ENCODE measurements around the gene MEGF8.
A peak's percentile ranks its signal among the peaks of the same experiment; 100 is the strongest.

The MEGF8 gene

GRCh38 chr19:42325308-42325895, at the start of gene MEGF8:
Gene MEGF8 (plus strand): TSS chr19:42325635. CDS start chr19:42326244, 609 bp downstream.
- DNase-seq (ENCODE audit: low read depth in 4 of 4, low spot score in 1 of 4): peak; percentile 88 to 97 (median 92)

GRCh38 chr19:42276284-42276683, 49.2 kb upstream of the MEGF8 start:
- no peak for DNase-seq (ENCODE audit: low read depth in 4 of 4, low spot score in 1 of 4)

GRCh38 chr19:42276821-42277220, 48.6 kb upstream of the MEGF8 start:
- no peak for DNase-seq (ENCODE audit: low read depth in 4 of 4, low spot score in 1 of 4)

- no peak for DNase-seq (ENCODE audit: low read depth in 4 of 4, low spot score in 1 of 4)
Measured at GRCh38 chr19:42277821-42278451, 47.5 kb upstream of the MEGF8 start.

DNA sequence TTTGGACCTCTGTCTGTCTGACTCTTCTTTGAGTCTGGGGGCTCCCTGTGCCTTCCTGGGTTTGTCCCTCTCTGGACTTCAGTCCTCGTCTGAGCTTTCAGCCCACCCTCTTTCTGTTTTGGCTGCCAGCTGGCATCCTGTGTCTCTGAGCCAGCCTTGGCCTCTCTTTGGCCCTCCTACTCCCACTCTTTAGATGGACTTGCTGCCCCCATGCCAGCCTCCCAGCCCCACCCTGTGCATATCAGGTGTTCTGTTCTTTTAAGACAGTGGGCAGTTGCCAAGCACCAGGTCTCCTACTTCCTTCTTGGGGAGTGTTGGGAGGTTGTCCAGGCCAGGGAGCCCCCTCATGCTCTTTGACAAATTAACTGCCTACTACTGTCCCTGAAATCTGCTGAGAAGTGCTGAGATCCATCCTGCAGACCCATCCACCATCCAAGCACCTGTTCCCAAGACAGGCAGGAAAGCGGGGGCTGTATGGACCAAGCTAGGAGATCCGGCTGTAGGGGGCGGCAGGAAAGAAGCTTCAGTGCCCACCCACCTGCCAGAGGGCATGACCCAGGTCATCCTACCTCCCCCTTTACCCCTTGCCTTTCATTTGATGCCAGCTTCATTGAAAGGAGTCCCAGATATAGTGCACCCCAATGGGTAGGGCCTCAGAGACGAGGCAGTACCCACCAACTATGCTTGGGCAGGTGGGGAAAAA, 46.8 kb upstream of the MEGF8 start:
- DNase-seq (ENCODE audit: low read depth in 4 of 4, low spot score in 1 of 4): no peak

GRCh38 chr19:42279155-42279901, 46.1 kb upstream of the MEGF8 start:
- no peak for DNase-seq (ENCODE audit: low read depth in 4 of 4, low spot score in 1 of 4)

- DNase-seq (ENCODE audit: low read depth in 4 of 4, low spot score in 1 of 4): peak in 3 of 4 experiments; percentile 67 to 89 (median 81)
Measured at GRCh38 chr19:42279902-42280814, 45.3 kb upstream of the MEGF8 start.

DNA sequence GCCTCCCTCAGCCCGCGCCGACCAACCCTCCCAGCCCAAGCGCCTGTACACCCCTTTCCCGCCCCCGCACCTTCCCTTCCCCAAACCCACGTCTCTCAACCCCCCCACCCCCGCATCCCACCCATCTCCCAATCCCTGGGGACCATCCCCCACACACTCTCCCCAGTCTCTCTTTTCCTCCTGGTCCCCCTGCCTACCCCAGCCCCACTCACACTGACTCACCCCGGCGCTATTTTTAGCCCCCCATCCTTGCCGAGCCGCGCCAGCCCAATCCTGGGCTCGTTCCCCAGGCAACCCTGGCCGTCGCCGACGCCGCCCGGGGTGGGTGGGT, 44.7 kb upstream of the MEGF8 start:
- no peak for DNase-seq (ENCODE audit: low read depth in 4 of 4, low spot score in 1 of 4)

DNA sequence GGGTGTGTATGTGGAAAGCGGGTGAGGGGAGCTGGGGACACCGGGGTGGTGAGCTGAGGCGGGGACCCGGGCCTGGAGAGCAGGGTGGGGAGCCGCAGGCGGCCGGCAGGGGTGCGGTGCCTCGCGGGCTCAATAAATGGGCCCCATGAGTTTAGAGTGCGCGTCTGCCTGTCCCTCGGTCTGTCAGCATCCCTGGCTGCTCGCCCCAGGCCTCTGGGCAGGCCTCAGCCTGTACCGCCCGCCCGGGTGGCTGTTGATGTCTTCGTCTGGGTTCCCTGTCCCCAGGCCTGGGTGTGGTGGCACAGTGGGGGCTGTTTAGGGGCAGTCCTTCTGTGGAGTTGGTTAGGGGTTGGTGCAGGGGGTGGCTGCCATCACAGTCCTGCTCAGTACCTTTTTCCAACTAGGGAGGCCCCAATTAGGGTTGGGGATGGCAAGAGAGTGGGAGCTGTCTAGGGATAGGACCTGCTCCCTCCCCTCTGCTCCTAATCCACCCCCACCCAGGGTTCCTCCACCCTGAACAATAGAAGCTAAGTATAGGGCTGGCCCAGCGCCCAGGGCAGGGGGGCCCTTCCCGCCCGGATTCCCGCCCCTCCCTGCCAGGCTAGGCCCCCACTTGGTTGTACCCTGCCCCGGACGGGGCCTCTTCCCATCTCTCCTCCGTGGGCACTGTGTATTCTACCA, 44.1 kb upstream of the MEGF8 start:
- no peak for DNase-seq (ENCODE audit: low read depth in 4 of 4, low spot score in 1 of 4)

DNA sequence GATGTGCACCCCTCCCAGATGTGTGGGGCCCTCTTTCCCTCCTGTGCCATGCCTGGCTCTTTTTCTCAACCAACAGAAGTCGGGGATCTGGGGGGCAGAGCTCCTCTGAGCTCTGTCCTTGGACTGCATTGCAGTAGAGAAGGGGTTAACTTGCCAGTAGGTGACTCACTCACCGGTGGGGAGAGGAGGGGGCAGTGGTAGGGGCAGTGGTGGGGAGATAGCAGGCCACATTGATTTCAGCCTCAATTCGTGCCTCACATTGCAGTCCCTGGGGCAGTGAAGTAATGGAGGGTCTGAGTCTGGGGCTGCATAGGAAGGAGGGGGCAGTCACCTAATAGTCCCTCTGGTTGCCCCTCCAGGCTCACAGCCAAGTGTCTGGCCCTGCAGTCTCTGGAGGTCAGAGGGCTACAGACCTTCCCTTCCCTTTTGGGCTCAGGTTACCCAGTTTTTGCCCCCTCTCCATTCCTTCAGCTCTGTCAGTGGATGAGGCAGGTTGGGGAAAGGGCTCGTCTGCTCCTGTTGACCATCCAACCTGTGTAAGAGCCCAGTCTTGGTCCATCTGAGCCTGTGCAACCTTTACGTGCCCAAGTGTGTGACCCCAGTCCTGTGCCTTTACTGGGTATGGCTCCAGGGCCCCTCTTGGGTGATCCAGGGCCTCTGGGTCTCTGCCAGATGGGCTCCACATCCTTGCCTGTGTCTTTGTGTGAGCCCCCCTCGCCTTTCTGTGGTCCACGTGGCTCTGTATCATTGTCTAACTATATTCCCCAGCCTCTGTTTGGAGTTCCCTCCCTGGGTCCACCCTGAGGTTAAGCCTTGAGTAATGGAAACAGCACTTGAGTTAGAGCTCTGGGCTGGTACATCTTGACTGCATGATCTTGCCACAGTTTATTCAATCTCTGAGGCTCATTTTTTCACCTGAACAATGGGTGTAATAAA, 43.3 kb upstream of the MEGF8 start:
- no peak for DNase-seq (ENCODE audit: low read depth in 4 of 4, low spot score in 1 of 4)

DNA sequence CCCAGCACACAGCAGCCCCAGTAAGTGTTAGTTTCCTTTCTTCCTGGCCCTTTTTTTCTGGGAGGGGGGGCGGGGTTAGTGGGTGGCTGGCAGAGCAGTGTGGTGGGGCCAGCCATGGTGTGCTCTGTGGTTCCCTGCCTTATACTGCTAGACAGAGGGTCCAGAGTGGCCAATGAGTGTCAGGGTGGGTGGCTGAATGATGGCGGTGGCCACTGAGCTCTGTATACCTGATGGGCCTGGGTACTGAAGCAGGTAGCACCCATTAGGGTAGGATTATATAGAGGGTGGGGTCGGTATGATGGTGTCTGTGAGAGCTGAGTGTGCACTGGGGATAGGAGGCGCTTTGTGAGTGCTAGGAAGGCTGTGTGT, 42.6 kb upstream of the MEGF8 start:
- no peak for DNase-seq (ENCODE audit: low read depth in 4 of 4, low spot score in 1 of 4)

DNA sequence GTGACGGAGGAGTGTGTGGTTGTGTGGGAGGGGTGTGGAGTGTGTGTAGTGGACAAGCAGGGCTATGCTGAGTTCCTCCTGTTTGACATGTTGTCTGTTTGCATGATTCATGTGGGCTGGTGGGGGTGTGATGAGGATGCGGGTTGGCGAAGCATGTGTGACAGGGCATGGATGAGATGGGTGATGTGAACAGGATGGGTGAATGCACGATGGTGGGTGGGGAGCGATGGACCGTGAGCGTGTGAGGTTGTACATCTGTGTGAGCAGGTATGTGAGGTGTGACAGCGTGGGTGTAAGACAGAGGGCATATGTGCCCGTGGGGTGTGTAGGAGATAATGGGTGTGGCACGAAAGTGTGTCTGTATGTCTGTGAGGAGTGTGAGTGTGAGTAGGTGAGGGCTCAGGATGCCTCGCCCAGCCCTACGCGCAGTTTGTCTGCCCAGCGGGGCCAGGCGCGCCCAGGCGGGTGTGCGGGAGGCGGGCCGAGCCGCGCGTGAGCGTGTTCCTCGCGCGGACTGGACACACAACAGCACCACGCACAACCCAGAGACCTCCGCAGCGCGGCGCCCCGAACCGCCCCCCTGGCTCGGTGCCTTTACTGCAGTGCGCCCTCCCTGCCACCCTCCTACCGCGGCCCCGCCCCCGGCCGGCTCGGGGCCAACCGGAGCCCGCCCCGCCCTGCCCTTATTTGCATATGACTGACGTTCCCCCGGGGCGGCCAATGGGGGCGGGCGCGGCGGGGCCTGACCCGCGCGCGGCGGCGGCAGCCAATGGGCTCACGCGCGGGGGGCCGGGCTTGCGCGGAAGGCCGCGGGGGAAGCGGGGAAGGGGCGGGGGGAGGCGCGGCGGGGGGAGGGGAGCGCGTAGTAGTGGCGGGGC, 42.0 kb upstream of the MEGF8 start:
- peak; percentile 87 to 95 (median 92) for DNase-seq (ENCODE audit: low read depth in 4 of 4, low spot score in 1 of 4)

DNA sequence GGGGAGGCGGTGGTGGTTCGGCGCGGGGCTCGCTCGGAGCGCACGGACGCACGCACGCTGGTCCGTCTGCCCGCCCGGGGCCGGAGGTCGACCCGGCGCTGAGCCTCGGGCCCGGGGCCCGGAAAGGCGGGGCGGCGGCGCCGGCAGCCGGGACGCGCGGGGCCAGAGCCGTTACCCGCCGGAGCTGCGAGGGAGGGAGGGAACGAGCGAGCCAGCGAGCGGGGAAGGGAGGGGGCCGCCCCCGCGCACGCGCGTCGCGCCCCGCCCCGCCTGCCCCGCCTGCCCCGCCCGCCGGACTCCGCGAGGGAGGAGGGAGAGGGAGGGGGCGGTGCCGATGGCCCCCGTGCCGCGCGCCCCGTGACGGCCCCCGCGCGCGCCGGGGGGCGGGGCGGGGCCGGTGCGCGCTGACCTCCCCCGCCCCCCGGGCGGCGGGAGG, 41.4 kb upstream of the MEGF8 start:
- peak in 2 of 4 experiments; percentile 72 to 81 for DNase-seq (ENCODE audit: low read depth in 4 of 4, low spot score in 1 of 4)

DNA sequence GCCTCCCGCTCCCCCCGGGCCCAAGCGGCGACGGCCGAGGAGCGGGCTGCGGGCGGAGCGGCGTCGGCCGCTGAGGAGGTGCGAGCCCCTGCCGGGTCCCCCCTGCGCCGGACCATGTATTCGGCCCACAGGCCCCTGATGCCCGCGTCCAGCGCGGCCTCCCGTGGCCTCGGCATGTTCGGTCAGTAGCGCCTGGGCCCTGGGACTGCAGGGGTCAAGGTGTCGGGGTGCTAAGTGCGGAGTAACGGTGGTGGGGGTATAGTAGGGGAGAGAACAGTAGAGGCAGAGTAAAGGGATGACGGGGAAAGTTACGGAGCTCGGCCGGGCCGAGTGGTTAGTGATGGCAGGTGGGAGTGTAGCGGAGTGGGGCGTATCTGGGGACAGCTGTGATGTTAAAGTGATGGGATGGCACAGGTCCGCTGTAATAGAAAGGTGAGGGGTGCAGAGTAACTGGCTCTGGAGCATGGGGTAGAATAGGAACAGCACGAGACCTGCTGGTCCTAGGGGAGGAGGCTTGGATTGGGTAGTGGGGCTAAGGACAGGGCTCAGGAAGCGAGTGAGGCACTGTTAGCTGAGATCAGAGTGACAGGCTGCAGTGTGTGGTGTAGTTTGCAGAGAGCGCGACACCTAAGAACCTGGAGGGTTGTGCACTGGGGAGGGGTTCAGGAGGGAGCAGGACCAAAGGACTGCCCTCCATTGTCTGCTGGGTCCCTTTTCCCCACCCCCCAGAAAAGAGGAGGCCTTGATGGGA, 40.7 kb upstream of the MEGF8 start:
- DNase-seq (ENCODE audit: low read depth in 4 of 4, low spot score in 1 of 4): no peak

DNA sequence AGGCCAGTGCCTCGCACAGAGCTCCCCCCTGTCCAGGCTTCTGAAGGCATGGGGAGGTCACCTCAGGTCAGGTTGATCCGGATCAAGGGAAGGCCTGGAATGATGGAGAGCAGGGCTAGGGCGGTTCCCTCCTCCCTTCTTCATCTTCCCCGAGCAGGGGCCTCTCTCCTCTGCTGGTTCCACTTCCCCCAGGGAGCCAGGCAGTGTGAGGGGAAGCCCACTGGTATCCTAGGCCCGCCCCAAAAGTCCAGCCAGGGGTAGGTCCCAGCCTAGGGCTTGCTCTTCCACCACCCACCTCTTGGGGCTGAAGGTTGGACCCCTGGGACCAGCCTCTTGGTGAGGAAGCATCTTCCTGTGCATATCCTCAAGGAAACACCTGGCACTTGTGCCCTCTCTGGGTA, 39.9 kb upstream of the MEGF8 start:
- no peak for DNase-seq (ENCODE audit: low read depth in 4 of 4, low spot score in 1 of 4)

GRCh38 chr19:42285988-42286348, 39.5 kb upstream of the MEGF8 start:
- no peak for DNase-seq (ENCODE audit: low read depth in 4 of 4, low spot score in 1 of 4)

DNA sequence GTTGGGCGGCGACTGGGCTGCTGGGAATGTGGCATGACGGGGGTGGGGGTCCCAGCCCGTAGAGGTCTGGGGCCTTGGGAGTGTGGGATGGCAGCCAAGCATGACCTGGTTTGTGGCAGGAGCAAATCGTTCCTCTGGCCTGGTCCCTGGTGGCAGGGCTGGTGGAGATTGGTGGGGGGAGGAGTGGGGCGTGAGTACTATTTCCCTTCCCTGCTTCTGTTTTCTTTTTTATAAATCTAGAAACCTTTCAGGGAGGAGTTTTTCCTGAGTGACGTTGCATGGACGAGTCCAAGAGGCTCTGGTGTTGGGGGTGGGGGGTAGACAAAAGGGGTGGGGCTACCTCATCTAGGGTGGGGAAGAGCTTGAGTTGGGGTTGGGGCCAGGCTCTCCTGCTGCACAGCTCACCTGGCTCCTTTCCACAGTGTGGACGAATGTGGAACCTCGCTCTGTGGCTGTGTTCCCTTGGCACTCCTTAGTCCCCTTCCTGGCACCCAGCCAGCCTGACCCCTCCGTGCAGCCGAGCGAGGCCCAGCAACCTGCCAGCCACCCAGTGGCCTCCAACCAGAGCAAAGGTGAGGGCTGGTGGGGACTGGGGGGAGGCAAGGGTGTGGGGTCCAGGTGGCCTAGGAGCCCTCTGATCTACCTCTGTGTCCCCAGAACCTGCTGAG, 39.0 kb upstream of the MEGF8 start:
- DNase-seq (ENCODE audit: low read depth in 4 of 4, low spot score in 1 of 4): no peak

Data from stimulated activated CD4-positive, alpha-beta T cell treated with anti-CD3 and anti-CD28 coated beads, Interleukin-1b, Interleukin-23, amount 100 ng/mL, for 24 hours (primary cell).